ENCODE results near the gene NSD2.
"Not testable (repeated sequence)": the region's sequence is repeated elsewhere in the genome, so short reads cannot be mapped to it uniquely, and the experiment has no call there.

The NSD2 gene

GRCh38 chr4:1870578-1871443 is at the start of gene NSD2:
TSS of gene NSD2 (plus strand) at chr4:1871393. CDS start at chr4:1900655, 29,262 bp downstream.
- DNase-seq: peak; percentile 92

- DNase-seq: no peak
Observed at GRCh38 chr4:1821679-1822567, 49.3 kb upstream of the NSD2 start.

- DNase-seq: no peak
Observed at GRCh38 chr4:1822568-1823544, 48.3 kb upstream of the NSD2 start.

GRCh38 chr4:1823545-1823932 is 47.7 kb upstream of the NSD2 start:
- no peak for DNase-seq

- DNase-seq: no peak
Observed at GRCh38 chr4:1824746-1825145, 46.4 kb upstream of the NSD2 start.

DNA sequence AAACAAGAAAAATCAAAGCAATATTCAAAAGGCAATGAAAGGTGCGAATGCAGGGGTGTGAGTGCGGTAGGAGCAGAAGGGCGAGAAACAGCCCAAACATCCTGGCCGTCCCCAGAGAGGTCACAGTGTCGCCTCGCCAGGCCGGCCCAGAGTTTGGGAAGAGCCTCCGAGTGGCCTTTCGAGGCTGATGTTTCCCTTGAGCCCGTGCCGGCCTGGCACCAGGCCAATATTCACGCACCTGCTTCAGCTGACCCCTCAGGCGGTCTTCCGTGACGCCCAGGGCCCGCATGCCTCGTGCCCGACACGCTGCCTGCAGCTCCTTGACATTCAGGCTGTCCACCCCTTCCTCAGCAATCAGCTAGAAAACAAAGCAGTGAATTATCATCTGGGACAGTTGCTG is 45.9 kb upstream of the NSD2 start:
- no peak for DNase-seq

GRCh38 chr4:1826531-1827350 is 44.5 kb upstream of the NSD2 start:
- DNase-seq: no peak

DNA sequence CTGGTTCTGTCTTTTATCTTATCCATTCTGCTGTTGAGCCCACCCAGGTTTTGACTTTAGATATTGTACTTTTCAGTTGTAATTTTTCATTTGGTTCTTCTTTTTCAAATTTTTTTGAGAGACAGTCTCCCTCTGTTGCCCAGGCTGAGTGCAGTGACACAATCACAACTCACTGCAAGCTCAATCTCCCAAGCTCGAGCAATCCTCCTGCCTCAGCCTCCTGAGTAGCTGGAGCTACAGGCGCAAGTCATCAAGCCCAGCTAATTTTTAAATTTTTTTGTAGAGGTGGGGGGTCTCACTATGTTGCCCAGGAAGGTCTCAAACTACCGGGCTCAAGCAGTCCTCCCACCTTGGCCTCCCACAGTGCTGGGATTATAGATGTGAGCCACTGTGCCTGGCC is 41.0 kb upstream of the NSD2 start:
- no peak for DNase-seq

DNA sequence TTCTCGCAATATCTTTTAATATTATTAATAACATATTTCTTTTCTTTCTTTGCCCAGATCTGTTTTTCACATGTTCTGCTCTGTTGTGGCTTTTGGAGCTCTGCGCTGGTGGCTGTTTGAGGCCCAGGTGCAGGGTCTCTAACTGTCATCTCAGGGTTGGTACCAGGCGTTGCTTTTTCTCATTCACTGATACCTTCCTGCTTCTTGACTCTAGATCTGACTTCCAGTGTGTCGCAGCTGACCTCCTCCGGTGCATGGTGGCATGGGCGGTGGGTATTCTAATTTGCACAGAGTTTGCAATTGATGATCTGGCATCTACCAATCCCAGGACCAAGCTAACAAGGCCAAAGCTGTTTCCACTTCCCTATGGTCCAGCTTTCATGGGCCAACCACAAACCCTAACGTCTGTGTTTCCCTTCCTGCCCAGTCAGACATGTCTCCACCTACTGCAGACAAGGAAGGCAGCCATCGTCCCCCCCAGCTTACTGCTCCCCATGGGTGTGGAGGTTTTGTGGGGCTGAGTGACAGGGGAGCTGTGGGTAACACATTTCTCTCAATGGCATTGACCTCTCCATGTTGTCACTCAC is 40.5 kb upstream of the NSD2 start:
- DNase-seq: no peak

DNA sequence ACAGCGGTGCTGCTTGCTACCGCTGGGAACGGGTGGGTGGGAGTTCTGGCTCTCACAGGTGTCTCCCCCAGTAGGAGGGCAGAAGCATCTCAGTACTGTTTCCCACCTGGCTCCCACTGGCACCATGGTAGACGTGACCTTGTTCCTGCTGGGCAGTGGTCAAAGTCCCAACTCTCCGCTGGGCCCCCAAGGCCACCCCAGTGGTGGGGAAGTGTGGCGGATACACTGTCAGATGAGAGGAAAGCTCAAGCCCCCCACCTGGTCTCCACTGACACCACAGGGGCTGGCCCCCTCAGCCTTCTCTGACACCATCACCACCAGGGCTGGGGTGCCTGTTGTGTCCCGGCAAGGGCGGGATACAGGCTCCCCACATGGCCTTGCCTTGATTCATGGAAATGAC is 39.9 kb upstream of the NSD2 start:
- DNase-seq: no peak

GRCh38 chr4:1832690-1833089 is 38.5 kb upstream of the NSD2 start:
- DNase-seq: no peak

DNA sequence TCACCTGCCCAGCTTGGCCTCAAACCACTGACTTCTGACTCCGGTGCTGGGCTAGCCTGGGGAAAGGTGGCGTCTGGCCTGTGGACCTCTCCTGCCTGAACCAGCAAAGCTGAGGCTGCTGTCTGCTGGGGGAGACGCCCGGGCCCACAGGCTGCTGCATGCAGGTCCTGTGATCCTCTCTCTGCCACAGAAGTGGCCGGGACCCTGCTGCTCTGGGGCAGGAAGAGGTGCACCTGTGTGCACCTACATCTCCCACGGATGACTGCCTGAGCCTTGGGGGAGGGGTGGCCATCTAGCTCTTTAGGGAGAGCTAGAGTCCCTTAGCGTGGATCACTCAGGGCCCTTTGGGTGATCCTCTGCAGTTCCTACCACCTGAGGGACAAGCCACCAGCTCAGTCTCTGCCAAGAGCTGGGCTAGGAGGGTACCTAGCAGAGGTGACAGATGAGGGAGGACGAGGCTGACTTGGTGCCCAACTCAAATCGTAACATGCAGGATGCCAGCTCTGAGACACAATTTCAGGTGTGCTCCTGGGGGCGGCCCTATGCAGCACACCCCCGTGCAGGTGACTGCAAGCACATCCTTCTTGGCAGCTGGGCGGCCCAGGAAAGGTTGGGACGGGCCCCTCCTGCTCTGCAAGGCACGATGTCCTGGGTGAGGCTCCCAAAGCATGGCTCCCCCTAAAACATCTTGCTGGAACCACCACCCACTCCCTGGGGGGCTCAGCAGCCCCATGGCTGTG is 37.7 kb upstream of the NSD2 start:
- no peak for DNase-seq

DNA sequence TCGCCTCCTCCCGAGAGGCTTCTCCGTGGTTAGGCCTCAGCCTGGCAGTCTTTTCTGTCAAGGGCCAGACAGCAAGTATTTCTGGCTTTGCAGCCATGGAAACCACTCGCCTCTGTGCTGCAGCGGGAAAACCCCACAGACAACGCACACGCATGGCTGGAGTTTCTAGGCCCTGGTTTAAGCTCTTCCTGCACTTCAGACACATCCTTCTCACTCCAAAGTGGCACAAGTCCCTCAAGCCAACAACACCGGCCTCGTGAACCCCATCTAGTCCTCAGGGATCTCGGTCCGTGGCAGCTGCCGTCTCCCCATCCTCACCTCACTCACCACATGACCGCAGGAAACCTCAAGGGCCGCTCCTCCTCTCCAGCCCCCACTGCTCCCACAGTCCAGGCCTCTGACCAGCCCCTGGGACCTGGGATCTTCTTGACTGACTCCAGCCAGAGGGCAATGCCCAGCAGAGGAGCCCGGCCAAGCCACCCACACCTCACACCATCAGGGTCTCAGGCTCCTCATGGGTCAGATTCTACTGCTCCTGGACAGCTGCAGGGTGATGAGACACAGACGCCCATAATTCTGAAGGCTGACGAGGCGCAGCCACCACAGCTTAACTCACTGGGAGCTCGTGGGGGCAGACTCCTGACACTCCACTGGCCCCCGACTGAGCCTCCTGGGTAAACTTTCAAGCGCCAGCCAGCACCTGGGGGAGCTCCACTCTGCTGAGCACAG is 37.0 kb upstream of the NSD2 start:
- no peak for DNase-seq

DNA sequence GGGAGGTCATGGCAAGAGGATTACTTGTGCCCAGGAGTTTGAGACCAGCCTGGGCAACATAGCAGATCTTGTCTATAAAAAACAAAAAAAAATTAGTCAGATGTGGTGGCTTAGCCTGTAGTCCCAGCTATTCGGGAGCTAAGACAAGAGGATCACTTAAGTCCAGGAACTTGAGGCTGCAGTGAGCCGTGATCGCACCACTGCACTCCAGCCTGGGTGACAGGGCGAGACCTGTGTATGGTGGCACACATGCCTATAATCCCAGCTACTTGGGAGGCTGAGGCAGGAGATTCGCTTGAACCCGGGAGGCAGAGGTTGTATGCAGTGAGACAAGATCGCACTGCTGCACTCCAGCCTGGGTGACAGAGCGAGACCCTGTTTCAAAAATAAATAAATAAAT is 35.4 kb upstream of the NSD2 start:
- DNase-seq: not testable (repeated sequence)

DNA sequence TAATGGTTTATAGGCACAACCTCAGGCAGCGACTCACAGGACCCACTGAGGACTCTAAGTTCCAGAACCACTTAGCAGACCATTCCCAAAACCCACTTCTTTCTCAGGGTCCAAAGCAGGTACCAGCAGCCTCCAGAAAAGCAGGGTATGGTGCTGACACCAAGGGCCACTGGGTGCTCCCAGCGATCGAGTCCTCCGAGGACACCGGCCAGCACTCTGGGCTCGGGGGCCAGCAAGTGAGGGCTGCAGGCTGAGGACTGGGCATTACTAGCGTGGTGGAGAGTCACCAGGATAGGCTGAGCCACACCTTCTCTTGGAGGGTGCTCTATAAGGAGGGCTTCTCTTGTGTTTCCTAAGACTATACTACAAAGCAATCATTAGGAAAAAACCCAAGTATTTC is 34.5 kb upstream of the NSD2 start:
- DNase-seq: no peak

DNA sequence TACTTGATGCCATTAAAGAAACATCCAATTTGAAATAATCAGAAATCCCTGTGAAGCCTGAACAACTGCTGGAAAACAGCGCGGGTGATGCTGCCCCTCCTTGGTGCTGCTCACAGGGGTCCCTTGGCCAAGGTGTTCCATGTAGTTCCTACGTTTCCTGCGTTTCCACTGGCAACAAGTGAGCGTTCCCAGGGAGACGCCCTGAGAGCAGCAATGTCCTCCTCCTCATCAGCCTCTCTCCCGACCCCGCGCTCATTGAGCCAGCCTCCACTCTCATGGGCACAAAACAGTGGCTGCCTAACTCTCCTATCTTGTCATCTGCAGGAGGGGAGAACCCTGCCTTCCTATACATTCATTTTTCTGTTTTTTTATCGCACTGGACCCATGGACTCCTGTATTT is 34.1 kb upstream of the NSD2 start:
- DNase-seq: no peak

DNA sequence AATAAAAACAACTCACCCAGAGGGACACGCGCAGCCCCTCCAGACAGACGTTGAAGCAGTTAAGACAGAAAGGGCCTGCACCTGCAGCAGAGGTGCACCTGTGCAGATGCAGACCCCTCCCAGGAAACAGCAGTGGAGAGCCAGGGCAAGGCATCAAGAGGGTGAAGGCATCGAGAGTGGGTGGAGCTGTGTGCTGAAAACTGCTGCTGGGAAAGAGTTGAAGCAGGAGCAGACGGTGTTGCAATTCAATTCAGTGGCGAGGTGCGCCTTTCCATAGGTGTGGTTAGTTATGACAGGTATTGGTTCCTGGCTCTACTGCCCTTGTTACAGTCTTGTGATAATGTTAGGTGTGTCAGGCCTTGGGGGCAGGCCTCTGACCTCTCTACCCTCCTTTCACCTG is 31.9 kb upstream of the NSD2 start:
- DNase-seq: no peak

GRCh38 chr4:1841201-1841886 is 29.8 kb upstream of the NSD2 start:
- DNase-seq: no peak

GRCh38 chr4:1841887-1842210 is 29.3 kb upstream of the NSD2 start:
- no peak for DNase-seq

All from fibroblast of skin of right quadriceps (primary cell).